ENCODE data around the gene DBT.

DNA sequence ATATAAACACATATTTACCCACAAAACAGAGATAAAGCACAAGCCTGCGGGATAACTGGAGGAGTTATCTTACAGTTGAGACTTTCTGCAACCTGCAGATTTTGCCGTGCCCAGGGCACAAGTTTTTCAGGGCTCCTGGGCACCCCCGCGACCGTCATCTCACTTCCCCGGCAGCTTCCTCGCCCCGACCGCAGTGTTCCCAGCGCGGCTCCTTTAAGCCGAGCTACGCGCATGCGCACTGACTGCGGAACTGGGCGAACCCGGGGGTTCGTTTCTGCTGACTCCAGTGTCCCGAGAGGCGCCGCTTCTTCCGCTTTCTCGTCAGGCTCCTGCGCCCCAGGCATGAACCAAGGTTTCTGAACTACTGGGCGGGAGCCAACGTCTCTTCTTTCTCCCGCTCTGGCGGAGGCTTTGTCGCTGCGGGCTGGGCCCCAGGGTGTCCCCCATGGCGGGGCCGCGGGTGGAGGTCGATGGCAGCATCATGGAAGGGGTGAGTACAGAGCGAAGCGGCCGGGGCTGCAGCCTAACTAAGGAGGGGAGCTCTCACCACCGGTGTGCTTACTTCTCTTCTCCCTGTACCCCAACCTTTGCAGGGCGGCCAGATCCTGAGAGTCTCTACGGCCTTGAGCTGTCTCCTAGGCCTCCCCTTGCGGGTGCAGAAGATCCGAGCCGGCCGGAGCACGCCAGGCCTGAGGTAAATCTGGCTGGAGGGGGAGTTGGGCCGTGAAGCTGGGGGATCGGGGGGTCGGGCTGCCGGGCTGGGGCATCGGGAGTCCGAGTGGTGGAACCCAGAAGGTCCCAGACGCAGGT, 16.5 kb upstream of the DBT start, which contains the start of gene RTCA:
- TF ChIP-seq, protein P1, sequence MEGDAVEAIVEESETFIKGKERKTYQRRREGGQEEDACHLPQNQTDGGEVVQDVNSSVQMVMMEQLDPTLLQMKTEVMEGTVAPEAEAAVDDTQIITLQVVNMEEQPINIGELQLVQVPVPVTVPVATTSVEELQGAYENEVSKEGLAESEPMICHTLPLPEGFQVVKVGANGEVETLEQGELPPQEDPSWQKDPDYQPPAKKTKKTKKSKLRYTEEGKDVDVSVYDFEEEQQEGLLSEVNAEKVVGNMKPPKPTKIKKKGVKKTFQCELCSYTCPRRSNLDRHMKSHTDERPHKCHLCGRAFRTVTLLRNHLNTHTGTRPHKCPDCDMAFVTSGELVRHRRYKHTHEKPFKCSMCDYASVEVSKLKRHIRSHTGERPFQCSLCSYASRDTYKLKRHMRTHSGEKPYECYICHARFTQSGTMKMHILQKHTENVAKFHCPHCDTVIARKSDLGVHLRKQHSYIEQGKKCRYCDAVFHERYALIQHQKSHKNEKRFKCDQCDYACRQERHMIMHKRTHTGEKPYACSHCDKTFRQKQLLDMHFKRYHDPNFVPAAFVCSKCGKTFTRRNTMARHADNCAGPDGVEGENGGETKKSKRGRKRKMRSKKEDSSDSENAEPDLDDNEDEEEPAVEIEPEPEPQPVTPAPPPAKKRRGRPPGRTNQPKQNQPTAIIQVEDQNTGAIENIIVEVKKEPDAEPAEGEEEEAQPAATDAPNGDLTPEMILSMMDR (IDR thresholded peaks at IDR 0.05; ENCODE audit: insufficient read depth, low read length, poor library complexity, severe bottlenecking) = no peak
- no peak for TF ChIP-seq EZH2phosphoT487 (conservative IDR thresholded peaks at IDR 0.05; ENCODE audit: low read length)

Measured in SU-DHL-6 (cell line).